Testis (tissue), 2 donors: ENCODE measurements around the gene DLG2.

Experiments used
- CTCF ChIP-seq, 3 experiments: fragments of 450-650 bp in 2 of 3; fragments of 200-600 bp in 1 of 3; sonication (generic) in 1 of 3; IDR thresholded peaks; one replicate each; pipeline ENCODE4 v1.5.1; 2016 to 2019; ENCODE audit warnings: antibody characterized with exemption in 3 of 3, mild to moderate bottlenecking in 2 of 3, moderate library complexity in 1 of 3
- POLR2A ChIP-seq: fragments of 450-650 bp; IDR thresholded peaks from one replicate; pipeline ENCODE4 v1.6.1; 2017; ENCODE audit warnings: antibody characterized with exemption, mild to moderate bottlenecking, moderate library complexity

- TF ChIP-seq CTCF (IDR thresholded peaks at IDR 0.05) (no peak), POLR2A (no peak)
Measured at GRCh38 chr11:85377901-85378300, 249.2 kb downstream of the DLG2 start.
